K562 (cell line): ENCODE measurements around the gene MGA.

Experiments used
- CREB1 ChIP-seq, 2 experiments: sonication (generic) in 1 of 2; formaldehyde crosslinking in 1 of 2; IDR thresholded peaks; 2 replicates each; pipeline versions ENCODE4 v1.6.1 to v1.8.0; 2012 to 2022; ENCODE audit warnings: inconsistent platforms in 1 of 2, mild to moderate bottlenecking in 1 of 2, missing genetic modification reagents in 1 of 2, moderate library complexity in 1 of 2
- CTCF ChIP-seq, 3 experiments: IDR thresholded peaks in 2 of 3; conservative IDR thresholded peaks in 1 of 3; 2 replicates each; pipeline ENCODE4 v1.5.1; 2011 to 2012; ENCODE audit warnings: low read length in 3 of 3, mild to moderate bottlenecking in 3 of 3, control low read depth in 2 of 3, improper control_type of control experiment in 1 of 3, inconsistent platforms in 1 of 3, low read depth in 1 of 3, mixed read lengths in 1 of 3, moderate library complexity in 1 of 3; ENCODE audit not compliant: insufficient read depth in 2 of 3
- E2F1 ChIP-seq: sonication (generic); formaldehyde crosslinking; IDR thresholded peaks from 2 replicates; pipeline ENCODE4 v1.8.1; 2023; ENCODE audit warnings: mild to moderate bottlenecking, missing genetic modification reagents, moderate library complexity
- HBP1 ChIP-seq: fragments of 450-650 bp; formaldehyde crosslinking; IDR thresholded peaks from 2 replicates; pipeline ENCODE4 v1.4.0; 2022; ENCODE audit warnings: missing genetic modification characterization
- LEF1 ChIP-seq: fragments of 450-650 bp; IDR thresholded peaks from 2 replicates; pipeline ENCODE4 v1.6.1; 2016; ENCODE audit warnings: mild to moderate bottlenecking
- ZBTB17 ChIP-seq: fragments of 450-650 bp; formaldehyde crosslinking; IDR thresholded peaks from 2 replicates; pipeline ENCODE4 v1.4.0; 2020; ENCODE audit warnings: mild to moderate bottlenecking

- TF ChIP-seq CREB1 (IDR thresholded peaks at IDR 0.05) (no peak), CREB1 (CRISPR knock-in tag; IDR thresholded peaks at IDR 0.05) (no peak), E2F1 (CRISPR knock-in tag) (no peak), LEF1 (no peak), CTCF (IDR thresholded peaks at IDR 0.05 in 2 of 3, conservative IDR thresholded peaks at IDR 0.05 in 1 of 3; ENCODE audit: insufficient read depth in 2 of 3, low read depth in 1 of 3, low read length in 3 of 3) (no peak), HBP1 (CRISPR knock-in tag) (no peak), ZBTB17 (CRISPR knock-in tag) (no peak)
These were observed 144.2 kb downstream of the MGA start for GRCh38 chr15:41804361-41804760.
